H9 (cell line): ENCODE measurements around the gene ANKRD13D. TPM values are rescaled to one million over a fixed set of nuclear protein-coding genes. Genes with fewer than 3 reads are reported as not detected.

Source experiments
- DNase-seq: peaks from one replicate; pipeline ENCODE4 v3.0.0-alpha.2; 2017
- H2AFZ ChIP-seq: one replicate; pipeline ENCODE4 v1.6.1; 2013; ENCODE audit warnings: mild to moderate bottlenecking, low read length, control low read depth, moderate library complexity
- H2AK5ac ChIP-seq: 2 replicates; pipeline ENCODE4 v1.6.1; 2013; ENCODE audit warnings: low read length, control low read depth, mixed read lengths; ENCODE audit not compliant: insufficient read length
- H2BK120ac ChIP-seq: one replicate; pipeline ENCODE4 v1.6.1; 2013; ENCODE audit warnings: low read depth, mild to moderate bottlenecking, low read length, control low read depth, inconsistent platforms; ENCODE audit not compliant: poor library complexity, severe bottlenecking
- H2BK12ac ChIP-seq: 2 replicates; pipeline ENCODE4 v1.6.1; 2013; ENCODE audit warnings: low read length, control low read depth, mixed read lengths, low read depth; ENCODE audit not compliant: insufficient read length
- H2BK15ac ChIP-seq: 2 replicates; pipeline ENCODE4 v1.6.1; 2013; ENCODE audit warnings: low read depth, low read length, control low read depth
- H2BK20ac ChIP-seq: one replicate; pipeline ENCODE4 v1.6.1; 2013; ENCODE audit warnings: low read depth, mild to moderate bottlenecking, low read length, control low read depth, inconsistent platforms; ENCODE audit not compliant: poor library complexity, severe bottlenecking
- H2BK5ac ChIP-seq: 2 replicates; pipeline ENCODE4 v1.6.1; 2013; ENCODE audit warnings: low read length, control low read depth, mixed read lengths; ENCODE audit not compliant: insufficient read length
- H3K14ac ChIP-seq: 2 replicates; pipeline ENCODE4 v1.6.1; 2013; ENCODE audit warnings: low read length, control low read depth; ENCODE audit not compliant: insufficient read depth
- H3K18ac ChIP-seq: 2 replicates; pipeline ENCODE4 v1.6.1; 2013; ENCODE audit warnings: low read depth, mild to moderate bottlenecking, mixed read lengths, low read length, control low read depth; ENCODE audit not compliant: insufficient read length
- H3K23ac ChIP-seq: 2 replicates; pipeline ENCODE4 v1.6.1; 2013; ENCODE audit warnings: low read length, control low read depth, mixed read lengths, low read depth; ENCODE audit not compliant: insufficient read length
- H3K23me2 ChIP-seq: 2 replicates; pipeline ENCODE4 v1.6.1; 2013; ENCODE audit warnings: low read depth, mild to moderate bottlenecking, mixed read lengths, low read length, control low read depth; ENCODE audit not compliant: insufficient read length, poor library complexity, severe bottlenecking
- H3K27ac ChIP-seq: 2 replicates; pipeline ENCODE4 v1.5.1; 2013; ENCODE audit warnings: low read length, control low read depth, mixed read lengths, low read depth; ENCODE audit not compliant: insufficient read length
- H3K27me3 ChIP-seq: 2 replicates; pipeline ENCODE4 v1.6.1; 2013; ENCODE audit warnings: low read length, control low read depth, inconsistent platforms; ENCODE audit not compliant: insufficient read depth
- H3K4ac ChIP-seq: 2 replicates; pipeline ENCODE4 v1.6.1; 2013; ENCODE audit warnings: low read depth, mild to moderate bottlenecking, control low read depth, inconsistent platforms, low read length, moderate library complexity
- H3K4me1 ChIP-seq: 2 replicates; pipeline ENCODE4 v1.6.1; 2013; ENCODE audit warnings: low read length, control low read depth, inconsistent platforms; ENCODE audit not compliant: insufficient read depth
- H3K4me2 ChIP-seq: 2 replicates; pipeline ENCODE4 v1.6.1; 2013; ENCODE audit warnings: low read length, control low read depth, mixed read lengths; ENCODE audit not compliant: insufficient read length, insufficient read depth
- H3K56ac ChIP-seq: 2 replicates; pipeline ENCODE4 v1.6.1; 2013; ENCODE audit warnings: low read depth, mild to moderate bottlenecking, mixed read lengths, low read length, control low read depth; ENCODE audit not compliant: insufficient read length
- H3K79me1 ChIP-seq: 2 replicates; pipeline ENCODE4 v1.6.1; 2013; ENCODE audit warnings: low read depth, mild to moderate bottlenecking, moderate library complexity, low read length, control low read depth, inconsistent platforms; ENCODE audit not compliant: insufficient read depth, poor library complexity, severe bottlenecking
- H3K79me2 ChIP-seq: 2 replicates; pipeline ENCODE4 v1.6.1; 2013; ENCODE audit warnings: low read length, control low read depth, inconsistent platforms; ENCODE audit not compliant: insufficient read depth
- H3K9ac ChIP-seq: 2 replicates; pipeline ENCODE4 v1.6.1; 2013; ENCODE audit warnings: low read length, control low read depth, mixed read lengths; ENCODE audit not compliant: insufficient read length; ENCODE audit errors: extremely low read depth
- H3K9me3 ChIP-seq: one replicate; pipeline ENCODE4 v1.6.1; 2013; ENCODE audit warnings: low read depth, low read length, inconsistent platforms; ENCODE audit not compliant: control insufficient read depth
- H3T11ph ChIP-seq: one replicate; pipeline ENCODE4 v1.6.1; 2013; ENCODE audit warnings: mild to moderate bottlenecking, low read length, control low read depth, inconsistent platforms
- H4K20me1 ChIP-seq: one replicate; pipeline ENCODE4 v1.6.1; 2013; ENCODE audit not compliant: control insufficient read depth, insufficient read length, insufficient read depth
- H4K5ac ChIP-seq: 2 replicates; pipeline ENCODE4 v1.6.1; 2013; ENCODE audit warnings: low read depth, mild to moderate bottlenecking, mixed read lengths, low read length, control low read depth; ENCODE audit not compliant: insufficient read length
- H4K8ac ChIP-seq: replicated peaks from 2 replicates; pipeline ENCODE4 v1.6.1; 2013; ENCODE audit warnings: low read length, control low read depth, mixed read lengths, low read depth; ENCODE audit not compliant: insufficient read length
- H4K91ac ChIP-seq: 2 replicates; pipeline ENCODE4 v1.6.1; 2013; ENCODE audit warnings: low read depth, mild to moderate bottlenecking, moderate library complexity, mixed read lengths, low read length, control low read depth; ENCODE audit not compliant: insufficient read length
- H3K27ac Mint-ChIP-seq, 3 experiments: 2 replicates in 2 of 3; 3 replicates in 1 of 3; pipeline ENCODE4 v1.8.0; 2020 to 2021; ENCODE audit warnings: mixed read lengths in 3 of 3, mild to moderate bottlenecking in 1 of 3, moderate library complexity in 1 of 3
- H3K27me3 Mint-ChIP-seq: 2 replicates; pipeline ENCODE4 v1.8.0; 2021; ENCODE audit warnings: low read depth, mild to moderate bottlenecking, moderate library complexity, mixed read lengths
- H3K36me3 Mint-ChIP-seq, 3 experiments: 2 replicates in 2 of 3; 3 replicates in 1 of 3; pipeline ENCODE4 v1.8.0; 2020 to 2021; ENCODE audit warnings: low read depth in 3 of 3, mixed read lengths in 3 of 3; ENCODE audit not compliant: insufficient read depth in 1 of 3
- H3K4me1 Mint-ChIP-seq, 2 experiments: 2 replicates each; pipeline ENCODE4 v1.8.0; 2020; ENCODE audit warnings: mixed read lengths in 2 of 2
- H3K4me3 Mint-ChIP-seq, 2 experiments: 2 replicates in 1 of 2; 3 replicates in 1 of 2; pipeline ENCODE4 v1.8.0; 2020 to 2021; ENCODE audit warnings: mild to moderate bottlenecking in 2 of 2, mixed read lengths in 2 of 2, moderate library complexity in 1 of 2
- H3K9me3 Mint-ChIP-seq, 2 experiments: 2 replicates in 1 of 2; 3 replicates in 1 of 2; pipeline ENCODE4 v1.8.0; 2020; ENCODE audit warnings: mild to moderate bottlenecking in 2 of 2, mixed read lengths in 2 of 2, moderate library complexity in 1 of 2
- WGBS: extraction: QIAGEN DNeasy Blood & Tissue Kit; methylation state at CpG from one replicate; pipeline ENCODE4 v1.1.7; 2013; ENCODE audit warnings: missing lambda C conversion rate, low lambda C conversion rate, mixed read lengths; ENCODE audit not compliant: insufficient read length; ENCODE audit errors: extremely low coverage; 5-methylcytosine and 5-hydroxymethylcytosine counted together
- total RNA-seq: library from RNA; stranded (reverse); gene quantifications from 2 replicates; pipeline ENCODE4 v1.2.1, GENCODE V29; 2021
- TF ChIP-seq, protein P1 (sequence below): fragments of 200-600 bp; sonication (generic); conservative IDR thresholded peaks from 3 replicates; pipeline ENCODE4 v1.8.0; 2021; ENCODE audit warnings: antibody characterized with exemption, mild to moderate bottlenecking

The ANKRD13D gene
- total RNA-seq, 1 experiment from 2014 or later: 42.1 TPM

- DNase-seq: no peak
- Histone ChIP-seq H3K4ac (no peak overlapping the region), H2BK15ac (no peak overlapping the region), H3K9me3 (no peaks in the 10 kb centered on the region), H3K79me2 (no peaks in the 10 kb centered on the region), H2BK12ac (no peak overlapping the region), H3K27me3 (no peaks in the 10 kb centered on the region), H3K18ac (no peak overlapping the region), H3K27ac (no peak overlapping the region), H3K23me2 (no peaks in the 10 kb centered on the region), H2AFZ (no peak overlapping the region), H4K8ac (no peak overlapping the region), H3K56ac (no peak overlapping the region), H3K9ac (no peak overlapping the region), H3K79me1 (no peaks in the 10 kb centered on the region), H4K5ac (no peak overlapping the region), H2BK120ac (no peak overlapping the region), H2BK20ac (no peak overlapping the region), H2BK5ac (no peak overlapping the region), H4K91ac (no peak overlapping the region), H3K4me2 (no peak overlapping the region), H4K20me1 (no peaks in the 10 kb centered on the region), H3T11ph (no peak overlapping the region), H2AK5ac (no peak overlapping the region), H3K4me1 (no peaks in the 10 kb centered on the region), H3K14ac (no peak overlapping the region), H3K23ac (no peak overlapping the region)
- TF ChIP-seq, protein P1, sequence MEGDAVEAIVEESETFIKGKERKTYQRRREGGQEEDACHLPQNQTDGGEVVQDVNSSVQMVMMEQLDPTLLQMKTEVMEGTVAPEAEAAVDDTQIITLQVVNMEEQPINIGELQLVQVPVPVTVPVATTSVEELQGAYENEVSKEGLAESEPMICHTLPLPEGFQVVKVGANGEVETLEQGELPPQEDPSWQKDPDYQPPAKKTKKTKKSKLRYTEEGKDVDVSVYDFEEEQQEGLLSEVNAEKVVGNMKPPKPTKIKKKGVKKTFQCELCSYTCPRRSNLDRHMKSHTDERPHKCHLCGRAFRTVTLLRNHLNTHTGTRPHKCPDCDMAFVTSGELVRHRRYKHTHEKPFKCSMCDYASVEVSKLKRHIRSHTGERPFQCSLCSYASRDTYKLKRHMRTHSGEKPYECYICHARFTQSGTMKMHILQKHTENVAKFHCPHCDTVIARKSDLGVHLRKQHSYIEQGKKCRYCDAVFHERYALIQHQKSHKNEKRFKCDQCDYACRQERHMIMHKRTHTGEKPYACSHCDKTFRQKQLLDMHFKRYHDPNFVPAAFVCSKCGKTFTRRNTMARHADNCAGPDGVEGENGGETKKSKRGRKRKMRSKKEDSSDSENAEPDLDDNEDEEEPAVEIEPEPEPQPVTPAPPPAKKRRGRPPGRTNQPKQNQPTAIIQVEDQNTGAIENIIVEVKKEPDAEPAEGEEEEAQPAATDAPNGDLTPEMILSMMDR: no peak
- H3K27ac Mint-ChIP-seq: no peak overlapping the region; a peak in 3 of 7 replicates
- no peak overlapping the region for H3K4me3 Mint-ChIP-seq
- H3K36me3 Mint-ChIP-seq: peaks cover 70 to 99% (median 91%) of the 10 kb centered on the region in 3 experiments; a peak in 6 of 7 replicates
- no CpG with 5 or more reads among the region's 37 CpGs for WGBS
- no peaks in the 10 kb centered on the region for H3K4me1 Mint-ChIP-seq
- H3K27me3 Mint-ChIP-seq: no peaks in the 10 kb centered on the region
- no peaks in the 10 kb centered on the region for H3K9me3 Mint-ChIP-seq
Observed at GRCh38 chr11:67250059-67251043, 38.8 kb upstream of the ANKRD13D start.
